ENCODE data around the gene SPIN3. TPM values are rescaled to one million over a fixed set of nuclear protein-coding genes. Genes with fewer than 3 reads are reported as not detected.
"Not testable (repeated sequence)": the region's sequence is repeated elsewhere in the genome, so short reads cannot be mapped to it uniquely, and the experiment has no call there.

SPIN3 gene
- 7.9 TPM for total RNA-seq (ENCODE audit: unreplicated experiment)
- long read RNA-seq, full-length matches to known transcripts: 2 of 2 reads
- long read RNA-seq, partial matches to known transcripts: 0 of 2 reads
- long read RNA-seq, other reads (novel, unspliced or antisense): 0 of 2 reads

GRCh38 chrX:56995271-56995994 lies at the start of gene SPIN3:
SPIN3 (minus strand) TSS chrX:56995541; CDS start chrX:56994947, 594 bp downstream.
- peak within 1 kb of the TSS; percentile 94 for H3K4me3 Mint-ChIP-seq (ENCODE audit: unreplicated experiment)
- no peaks in the 10 kb centered on the region for H3K36me3 Mint-ChIP-seq (ENCODE audit: low read depth, unreplicated experiment)
- no peaks in the 10 kb centered on the region for H3K9me3 Mint-ChIP-seq (ENCODE audit: unreplicated experiment)
- TF ChIP-seq CTCF (IDR thresholded peaks at IDR 0.05; ENCODE audit: unreplicated experiment): no peak
- DNase-seq (ENCODE audit: low spot score): peak; percentile 78
- peaks cover 14% of the 10 kb centered on the region for H3K4me1 Mint-ChIP-seq (ENCODE audit: unreplicated experiment)
- peaks cover 4% of the 10 kb centered on the region for H3K27me3 Mint-ChIP-seq (ENCODE audit: unreplicated experiment)
- H3K27ac Mint-ChIP-seq (ENCODE audit: unreplicated experiment): peak within 1 kb of the TSS; percentile 89

GRCh38 chrX:57044245-57044644 lies 48.9 kb upstream of the SPIN3 start:
- Mint-ChIP-seq H3K9me3 (ENCODE audit: unreplicated experiment) (no peaks in the 10 kb centered on the region), H3K4me3 (ENCODE audit: unreplicated experiment) (no peak overlapping the region), H3K4me1 (ENCODE audit: unreplicated experiment) (no peaks in the 10 kb centered on the region), H3K27me3 (ENCODE audit: unreplicated experiment) (no peaks in the 10 kb centered on the region), H3K36me3 (ENCODE audit: low read depth, unreplicated experiment) (no peaks in the 10 kb centered on the region), H3K27ac (ENCODE audit: unreplicated experiment) (no peak overlapping the region)
- DNase-seq (ENCODE audit: low spot score): no peak
- no peak for TF ChIP-seq CTCF (IDR thresholded peaks at IDR 0.05; ENCODE audit: unreplicated experiment)

GRCh38 chrX:57037265-57037664 lies 41.9 kb upstream of the SPIN3 start:
- not testable (repeated sequence) for H3K9me3 Mint-ChIP-seq (ENCODE audit: unreplicated experiment); H3K27me3 Mint-ChIP-seq (ENCODE audit: unreplicated experiment); H3K36me3 Mint-ChIP-seq (ENCODE audit: low read depth, unreplicated experiment); DNase-seq (ENCODE audit: low spot score); H3K27ac Mint-ChIP-seq (ENCODE audit: unreplicated experiment); H3K4me1 Mint-ChIP-seq (ENCODE audit: unreplicated experiment); H3K4me3 Mint-ChIP-seq (ENCODE audit: unreplicated experiment)

- H3K27me3 Mint-ChIP-seq (ENCODE audit: unreplicated experiment): peaks cover 4% of the 10 kb centered on the region
- H3K4me3 Mint-ChIP-seq (ENCODE audit: unreplicated experiment): peak overlapping the region; percentile 94
- DNase-seq (ENCODE audit: low spot score): peak; percentile 20
- H3K36me3 Mint-ChIP-seq (ENCODE audit: low read depth, unreplicated experiment): no peaks in the 10 kb centered on the region
- H3K27ac Mint-ChIP-seq (ENCODE audit: unreplicated experiment): peak overlapping the region; percentile 80
- no peak for TF ChIP-seq CTCF (IDR thresholded peaks at IDR 0.05; ENCODE audit: unreplicated experiment)
- H3K4me1 Mint-ChIP-seq (ENCODE audit: unreplicated experiment): peaks cover 14% of the 10 kb centered on the region
- H3K9me3 Mint-ChIP-seq (ENCODE audit: unreplicated experiment): no peaks in the 10 kb centered on the region
Observed at GRCh38 chrX:56994375-56995270, 718 bp downstream of the SPIN3 start.

- Mint-ChIP-seq H3K9me3 (ENCODE audit: unreplicated experiment) (no peaks in the 10 kb centered on the region), H3K4me1 (ENCODE audit: unreplicated experiment) (no peaks in the 10 kb centered on the region), H3K4me3 (ENCODE audit: unreplicated experiment) (no peak overlapping the region), H3K27ac (ENCODE audit: unreplicated experiment) (no peak overlapping the region), H3K36me3 (ENCODE audit: low read depth, unreplicated experiment) (peaks cover 10% of the 10 kb centered on the region), H3K27me3 (ENCODE audit: unreplicated experiment) (peaks cover 3% of the 10 kb centered on the region)
- TF ChIP-seq CTCF (IDR thresholded peaks at IDR 0.05; ENCODE audit: unreplicated experiment): no peak
- no peak for DNase-seq (ENCODE audit: low spot score)
Observed at GRCh38 chrX:56987741-56988140, 7.6 kb downstream of the SPIN3 start.
